ENCODE measurements around the gene CMTM5.

GRCh38 chr14:23387916-23388882 is 11.4 kb downstream of the CMTM5 start:
- TF ChIP-seq CTCF (IDR thresholded peaks at IDR 0.05): no peak
- TF ChIP-seq EZH2phosphoT487 (IDR thresholded peaks at IDR 0.05): no peak
- TF ChIP-seq EZH2 (IDR thresholded peaks at IDR 0.05): no peak
